IPS-NIHi7 (cell line): ENCODE measurements around the gene CPM.

Source experiments
- DNase-seq: peaks from one replicate; pipeline ENCODE4 v3.0.0; 2012; ENCODE audit warnings: mixed read lengths; ENCODE audit errors: extremely low spot score

CPM gene

DNA sequence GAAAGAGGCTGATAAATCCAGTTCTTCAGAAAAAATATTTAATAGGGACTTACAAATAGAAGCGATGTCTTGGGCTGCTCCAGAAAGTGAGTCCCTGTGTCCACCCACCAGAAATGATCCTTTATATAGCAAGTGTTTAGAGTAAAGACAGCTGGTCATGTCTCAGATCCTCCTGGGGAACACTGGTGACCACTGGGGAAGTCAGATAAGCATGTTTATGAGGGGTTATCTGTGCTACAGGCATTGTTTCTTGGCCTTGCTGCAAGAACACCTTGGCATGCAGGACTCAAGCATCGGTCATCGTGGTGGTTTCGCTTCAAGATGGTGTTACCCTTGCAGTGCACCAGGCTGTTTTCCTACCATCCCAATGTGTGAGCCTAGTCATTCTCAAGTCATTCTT is 27.2 kb downstream of the CPM start:
- DNase-seq: no peak

GRCh38 chr12:68904351-68904962 is 28.5 kb downstream of the CPM start:
- no peak for DNase-seq

GRCh38 chr12:68903511-68903910 is 29.5 kb downstream of the CPM start:
- DNase-seq: no peak

DNA sequence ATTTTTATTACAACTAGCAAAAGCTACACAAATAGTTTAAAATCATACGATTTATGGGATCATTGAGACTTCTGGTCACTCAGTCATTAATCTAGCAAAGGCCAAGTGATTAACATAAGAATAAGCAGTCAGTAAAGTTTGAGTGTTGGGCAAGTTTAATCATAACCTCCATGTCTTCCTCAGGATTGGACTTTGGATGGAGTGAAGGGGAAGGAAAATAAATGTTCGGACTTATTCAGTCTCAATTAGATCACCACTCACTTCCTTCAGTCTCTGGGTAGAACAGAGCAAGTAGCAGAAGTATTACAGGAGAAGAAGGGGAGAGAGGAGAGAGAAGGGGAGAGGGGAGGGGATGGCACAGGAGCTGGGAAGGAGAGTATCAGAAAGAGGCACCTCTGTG is 31.4 kb downstream of the CPM start:
- no peak for DNase-seq

- DNase-seq: no peak
Observed at GRCh38 chr12:68901145-68901544, 31.8 kb downstream of the CPM start.

GRCh38 chr12:68900241-68900640 is 32.7 kb downstream of the CPM start:
- DNase-seq: no peak

- no peak for DNase-seq
Observed at GRCh38 chr12:68899251-68899771, 33.7 kb downstream of the CPM start.

DNA sequence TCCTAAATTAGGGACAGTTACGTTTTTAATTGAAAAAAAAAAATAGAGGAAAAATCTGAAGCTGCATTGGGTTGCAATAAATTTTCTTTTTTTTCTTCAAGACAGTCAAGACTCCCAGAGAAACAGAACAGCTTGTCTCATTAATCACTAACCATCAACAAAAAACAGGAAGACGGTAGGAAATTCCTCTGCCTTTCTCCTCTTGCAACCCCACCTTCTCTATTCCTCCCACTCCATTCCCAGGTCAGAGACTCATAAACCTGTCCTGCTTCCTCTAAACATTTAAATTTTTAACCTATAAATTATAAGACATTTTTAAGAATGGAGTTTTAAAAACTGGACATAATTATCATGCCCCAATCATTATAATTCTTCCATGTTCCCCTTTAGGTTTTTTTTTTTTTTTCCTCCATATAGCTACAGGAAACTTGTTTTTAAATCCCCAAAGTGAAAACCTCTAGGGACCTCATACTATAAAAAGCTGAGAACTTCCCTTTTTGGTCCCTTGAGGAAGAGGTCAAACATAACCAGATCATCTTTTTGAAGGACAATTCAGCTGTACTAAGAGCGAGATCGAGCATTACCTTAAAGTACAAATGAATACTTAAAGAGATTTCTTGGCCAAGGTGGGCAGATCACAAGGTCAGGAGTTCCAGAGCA is 36.0 kb downstream of the CPM start:
- DNase-seq: no peak

DNA sequence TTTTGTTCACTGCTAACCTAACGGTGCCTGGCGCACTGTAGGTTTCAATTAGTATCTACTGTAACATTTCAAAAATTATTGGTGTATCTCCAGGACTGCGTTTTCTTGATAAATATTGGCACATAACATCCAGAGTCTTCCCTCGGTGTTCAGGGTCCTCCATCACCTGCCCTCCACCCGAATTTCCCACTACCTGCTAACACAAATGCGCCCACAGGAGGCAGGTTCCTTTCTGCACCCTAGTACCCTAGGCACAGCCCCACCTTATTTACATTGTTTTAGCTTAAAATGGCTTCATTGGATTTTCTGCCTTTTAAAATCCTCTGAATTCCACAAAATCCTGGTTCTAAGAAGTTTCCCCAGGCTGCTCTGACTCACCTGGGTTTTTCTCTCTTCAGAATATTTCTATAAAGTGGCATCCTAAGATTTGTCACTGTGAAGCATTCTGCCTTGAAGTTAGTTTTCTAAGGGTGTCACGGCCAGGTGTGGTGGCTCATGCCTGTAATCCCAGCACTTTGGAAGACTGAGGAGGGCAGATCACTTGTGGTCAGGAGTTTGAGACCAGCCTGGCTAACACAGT is 38.6 kb downstream of the CPM start:
- DNase-seq: no peak

DNA sequence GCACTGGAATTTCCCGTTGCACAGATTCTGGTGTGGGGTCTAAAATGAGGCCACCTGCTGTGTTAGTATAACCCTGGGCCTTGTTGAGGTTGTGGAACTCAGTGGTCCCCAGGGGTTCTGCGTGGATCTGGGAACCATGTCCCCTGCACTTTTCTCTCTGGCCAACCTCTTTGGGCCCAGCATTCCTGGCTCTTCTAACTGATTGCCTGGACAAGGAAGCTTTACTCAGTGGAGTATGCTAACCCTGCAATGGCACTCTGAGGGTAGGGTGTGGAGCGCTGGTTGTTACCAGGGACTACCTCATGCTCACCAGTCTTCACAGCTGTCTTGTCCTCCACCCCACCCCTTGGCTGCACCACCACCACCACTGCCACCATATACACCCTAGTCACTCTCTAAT is 39.2 kb downstream of the CPM start:
- DNase-seq: no peak

DNA sequence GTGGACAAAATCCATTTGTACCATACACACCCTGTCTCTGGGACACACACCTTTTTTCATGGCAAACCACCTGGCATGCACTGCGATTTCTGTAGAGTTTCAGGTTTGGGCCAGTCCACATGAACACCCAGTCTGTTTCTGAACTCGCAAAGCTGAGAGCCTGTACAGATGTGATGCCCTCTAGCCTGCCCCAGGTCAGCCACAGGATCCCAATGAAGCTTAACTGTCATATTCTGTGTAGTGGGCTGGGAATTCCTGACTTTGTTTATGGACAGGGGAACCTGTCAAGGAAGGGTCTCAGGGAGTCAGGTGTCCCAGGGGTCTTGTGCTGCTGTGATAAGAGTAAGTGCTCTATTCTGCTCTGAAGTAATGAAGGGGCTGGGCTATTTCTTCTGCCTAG is 39.8 kb downstream of the CPM start:
- DNase-seq: no peak

DNA sequence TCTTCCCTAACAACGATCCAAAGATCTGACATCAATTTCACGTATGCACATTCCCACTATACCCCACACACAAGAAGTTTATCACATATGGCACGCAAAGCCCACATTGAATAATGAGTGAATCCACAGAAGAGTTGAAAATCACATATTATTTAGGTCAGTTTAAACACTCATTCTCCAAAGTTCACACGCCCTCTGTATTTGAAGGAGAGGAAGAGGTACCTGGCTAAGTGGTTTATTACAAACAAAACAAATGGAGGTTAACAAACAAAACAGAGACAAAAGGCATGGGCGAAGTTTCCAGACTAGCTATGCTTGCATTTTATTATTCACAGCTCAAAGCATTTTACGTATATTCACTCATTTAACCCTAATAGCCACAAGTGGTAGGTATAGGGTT is 41.8 kb downstream of the CPM start:
- DNase-seq: no peak

- no peak for DNase-seq
Observed at GRCh38 chr12:68890701-68891113, 42.3 kb downstream of the CPM start.

DNA sequence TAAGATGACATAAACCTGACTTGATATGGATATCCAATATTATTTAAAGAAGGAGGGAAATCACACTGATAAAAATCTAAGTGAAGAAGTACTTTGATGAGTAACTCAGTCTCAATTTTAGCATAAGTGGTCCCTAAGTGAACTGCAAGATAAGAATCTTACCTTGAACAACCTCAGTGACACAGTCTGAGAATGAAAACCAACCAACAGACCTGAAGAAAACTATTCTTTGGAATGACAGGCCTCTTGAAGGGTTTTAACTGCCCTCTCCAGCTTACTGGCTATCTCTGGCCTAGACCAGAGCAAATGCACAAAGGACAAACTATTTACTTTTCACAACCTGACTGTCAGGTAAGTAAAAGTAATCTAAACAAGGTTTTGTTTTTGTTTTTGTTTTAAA is 44.7 kb downstream of the CPM start:
- no peak for DNase-seq

DNA sequence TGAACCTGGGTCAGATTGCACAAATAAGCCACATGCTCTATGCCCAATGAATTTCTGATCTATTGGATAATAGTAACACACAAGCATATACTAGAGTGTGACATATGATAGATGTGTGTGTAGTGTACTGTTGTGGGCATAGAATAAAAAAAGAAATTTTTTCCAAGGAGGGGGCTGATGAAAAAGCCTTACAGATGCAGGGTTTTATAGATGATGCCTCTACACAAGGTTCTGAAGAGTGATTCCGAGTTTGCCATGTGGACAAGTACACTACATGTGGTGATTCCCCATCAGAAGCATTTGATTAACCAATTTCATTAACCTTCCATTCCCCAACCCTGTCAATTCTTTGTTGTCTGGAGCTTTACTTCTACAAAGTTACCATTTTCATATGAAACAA is 45.3 kb downstream of the CPM start:
- no peak for DNase-seq

DNA sequence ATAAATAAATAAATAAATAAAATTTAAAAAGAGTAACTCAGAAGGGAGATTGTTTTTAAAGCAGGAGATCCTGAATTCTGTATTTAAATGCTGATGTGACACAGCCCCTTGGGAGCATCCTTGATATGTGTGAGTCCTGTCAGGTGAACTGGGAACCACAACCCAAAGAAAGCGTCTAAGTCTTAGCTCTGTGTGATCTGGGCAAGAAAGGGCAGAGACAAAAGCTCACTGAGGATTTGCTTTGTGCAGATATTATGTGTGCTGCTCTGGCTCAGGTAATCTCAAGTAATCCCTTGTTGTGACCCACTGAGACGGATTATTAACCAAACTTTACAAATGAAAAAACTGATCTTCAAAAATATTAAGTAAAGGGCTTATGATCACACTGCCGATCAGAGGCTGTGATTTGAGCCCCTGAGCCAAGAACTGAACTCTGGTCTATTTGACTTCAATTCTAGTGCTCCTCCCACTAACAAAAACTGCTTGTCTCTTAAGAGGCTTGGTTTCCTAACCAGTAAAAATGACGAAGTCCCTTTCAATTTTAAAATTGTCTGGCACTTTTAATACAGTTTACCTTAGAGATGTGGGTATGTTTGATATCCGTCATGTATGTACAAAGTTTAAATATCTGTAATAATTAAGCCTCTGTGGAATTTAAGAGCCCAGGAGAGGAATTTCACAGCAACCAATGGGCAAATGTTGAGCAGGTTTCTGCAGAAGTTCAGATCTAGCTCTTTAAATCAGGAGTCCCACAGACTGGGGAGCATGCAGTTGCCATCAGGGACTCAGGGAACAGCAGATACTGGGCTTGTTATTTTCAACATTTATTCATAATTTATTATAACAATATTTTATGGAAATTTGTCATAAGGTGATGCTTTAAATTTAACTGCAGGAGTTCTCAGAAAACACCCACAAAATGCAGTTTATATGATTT is 46.1 kb downstream of the CPM start:
- DNase-seq: no peak

GRCh38 chr12:68885381-68885780 is 47.6 kb downstream of the CPM start:
- no peak for DNase-seq

- DNase-seq: no peak
Observed at GRCh38 chr12:68884251-68884650, 48.7 kb downstream of the CPM start.

GRCh38 chr12:68883151-68883550 is 49.8 kb downstream of the CPM start:
- DNase-seq: no peak

- no peak for DNase-seq
Observed at GRCh38 chr12:68882251-68882964, 50.6 kb downstream of the CPM start.

DNA sequence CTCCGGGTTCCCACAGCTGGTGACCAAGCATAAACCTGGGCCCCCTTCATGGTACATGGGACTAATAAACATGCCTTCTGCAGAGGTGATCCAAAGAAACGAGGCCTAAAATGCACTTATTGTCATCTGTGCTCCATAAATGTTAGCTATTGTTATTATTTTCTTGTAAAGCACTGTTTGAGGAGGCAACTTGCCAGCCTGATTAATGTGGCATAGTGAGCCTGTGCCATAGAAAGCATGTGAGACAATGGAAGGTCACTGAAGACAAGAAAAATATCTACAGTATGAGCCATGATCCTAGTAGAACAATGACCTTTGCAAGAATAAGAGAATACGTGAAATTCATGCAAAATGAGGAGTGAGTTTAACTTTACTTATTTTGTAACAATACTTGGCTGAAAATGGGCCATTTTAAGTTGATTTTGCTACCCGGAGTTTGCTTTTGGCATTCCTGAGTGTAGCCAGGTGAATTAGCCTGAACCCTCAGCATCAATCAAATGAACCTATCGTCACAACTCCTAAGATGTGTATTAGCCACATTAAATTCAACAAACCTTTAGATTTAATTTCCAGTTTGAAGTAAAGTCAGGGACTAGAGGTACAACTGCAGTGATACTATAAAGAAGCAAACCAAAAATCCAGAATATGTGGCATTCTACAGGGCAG is 52.2 kb downstream of the CPM start:
- no peak for DNase-seq
